Measurements from ENCODE around the gene STAT2.
"Not testable (repeated sequence)": the region's sequence is repeated elsewhere in the genome, so short reads cannot be mapped to it uniquely, and the experiment has no call there.

Gene STAT2

GRCh38 chr12:56330936-56331490 is 28.9 kb downstream of the STAT2 start:
- DNase-seq (ENCODE audit: low spot score) = no peak

GRCh38 chr12:56326533-56326932 is 33.4 kb downstream of the STAT2 start:
- no peak for DNase-seq (ENCODE audit: low spot score)

- no peak for DNase-seq (ENCODE audit: low spot score)
Observed at GRCh38 chr12:56326126-56326525, 33.8 kb downstream of the STAT2 start.

- DNase-seq (ENCODE audit: low spot score) = no peak
Observed at GRCh38 chr12:56324206-56324605, 35.7 kb downstream of the STAT2 start.

- not testable (repeated sequence) for DNase-seq (ENCODE audit: low spot score)
Observed at GRCh38 chr12:56321610-56322009, 38.3 kb downstream of the STAT2 start.

- DNase-seq (ENCODE audit: low spot score) = no peak
Observed at GRCh38 chr12:56321027-56321426, 38.9 kb downstream of the STAT2 start.

- DNase-seq (ENCODE audit: low spot score) = no peak
Observed at GRCh38 chr12:56317675-56318074, 42.2 kb downstream of the STAT2 start.

- peak; percentile 99 for DNase-seq (ENCODE audit: low spot score)
Observed at GRCh38 chr12:56315622-56316473, 44.1 kb downstream of the STAT2 start, which contains the start of gene CNPY2. TSS of gene CNPY2 (minus strand) at chr12:56315988. CDS start at chr12:56315217, 771 bp downstream.

GRCh38 chr12:56315249-56315621 is 44.7 kb downstream of the STAT2 start:
- DNase-seq (ENCODE audit: low spot score) = no peak

- DNase-seq (ENCODE audit: low spot score) = no peak
Observed at GRCh38 chr12:56311003-56311402, 48.9 kb downstream of the STAT2 start.

- DNase-seq (ENCODE audit: low spot score) = no peak
Observed at GRCh38 chr12:56308714-56309113, 51.2 kb downstream of the STAT2 start.

- no peak for DNase-seq (ENCODE audit: low spot score)
Observed at GRCh38 chr12:56307221-56307965, 52.5 kb downstream of the STAT2 start.

- DNase-seq (ENCODE audit: low spot score) = no peak
Observed at GRCh38 chr12:56304872-56305590, 54.9 kb downstream of the STAT2 start.

- no peak for DNase-seq (ENCODE audit: low spot score)
Observed at GRCh38 chr12:56304276-56304675, 55.6 kb downstream of the STAT2 start.

- peak; percentile 11 for DNase-seq (ENCODE audit: low spot score)
Observed at GRCh38 chr12:56300644-56301464, 59.1 kb downstream of the STAT2 start.

- DNase-seq (ENCODE audit: low spot score) = peak; percentile 99
Observed at GRCh38 chr12:56299853-56300643, 59.9 kb downstream of the STAT2 start, which contains the start of gene CS. TSS of gene CS (minus strand) at chr12:56300330. CDS start at chr12:56300201, 129 bp downstream.

- peak; percentile 35 for DNase-seq (ENCODE audit: low spot score)
Observed at GRCh38 chr12:56299308-56299852, 60.5 kb downstream of the STAT2 start.

- DNase-seq (ENCODE audit: low spot score) = no peak
Observed at GRCh38 chr12:56298828-56299227, 61.1 kb downstream of the STAT2 start.

- DNase-seq (ENCODE audit: low spot score) = no peak
Observed at GRCh38 chr12:56297400-56297799, 62.5 kb downstream of the STAT2 start.

GRCh38 chr12:56296295-56296694 is 63.6 kb downstream of the STAT2 start:
- DNase-seq (ENCODE audit: low spot score) = no peak
